ENCODE results near the gene CD200R1. TPM values are rescaled to one million over a fixed set of nuclear protein-coding genes. Genes with fewer than 3 reads are reported as not detected.
"Not testable (repeated sequence)": the region's sequence is repeated elsewhere in the genome, so short reads cannot be mapped to it uniquely, and the experiment has no call there.

Gene CD200R1
- total RNA-seq, 2 donors from 2014 or later = 5.7 to 6.7 TPM

GRCh38 chr3:112958811-112959560, 15.9 kb downstream of the CD200R1 start:
- Mint-ChIP-seq H3K4me1 (peaks cover 29% of the 10 kb centered on the region), H3K9me3 (peaks cover 14% of the 10 kb centered on the region), H3K36me3 (ENCODE audit: low read depth) (peaks cover 24% of the 10 kb centered on the region), H3K27me3 (no peaks in the 10 kb centered on the region), H3K27ac (peak overlapping the region; percentile 85), H3K4me3 (peak overlapping the region; percentile 85)
- ATAC-seq (replicated peaks) = peak; percentile 99

GRCh38 chr3:112956351-112956750, 18.6 kb downstream of the CD200R1 start:
- peaks cover 10% of the 10 kb centered on the region for H3K36me3 Mint-ChIP-seq (ENCODE audit: low read depth)
- no peak for ATAC-seq (replicated peaks)
- H3K27ac Mint-ChIP-seq = peak overlapping the region; percentile 44
- H3K4me3 Mint-ChIP-seq = peak overlapping the region; percentile 5
- no peaks in the 10 kb centered on the region for H3K27me3 Mint-ChIP-seq
- H3K4me1 Mint-ChIP-seq = peaks cover 29% of the 10 kb centered on the region
- peaks cover 8% of the 10 kb centered on the region for H3K9me3 Mint-ChIP-seq

- Mint-ChIP-seq H3K4me1 (peaks cover 15% of the 10 kb centered on the region), H3K36me3 (ENCODE audit: low read depth) (peaks cover 36% of the 10 kb centered on the region), H3K4me3 (peak overlapping the region; percentile 34), H3K27me3 (no peaks in the 10 kb centered on the region), H3K9me3 (no peaks in the 10 kb centered on the region), H3K27ac (peak overlapping the region; percentile 46)
- no peak for ATAC-seq (replicated peaks)
Measured at GRCh38 chr3:112948346-112948838, 26.5 kb downstream of the CD200R1 start.

GRCh38 chr3:112931736-112932521, 43.0 kb downstream of the CD200R1 start:
- H3K9me3 Mint-ChIP-seq = no peaks in the 10 kb centered on the region
- peaks cover 18% of the 10 kb centered on the region for H3K36me3 Mint-ChIP-seq (ENCODE audit: low read depth)
- ATAC-seq (replicated peaks) = no peak
- no peak overlapping the region for H3K4me3 Mint-ChIP-seq
- H3K27me3 Mint-ChIP-seq = no peaks in the 10 kb centered on the region
- peaks cover 33% of the 10 kb centered on the region for H3K4me1 Mint-ChIP-seq
- H3K27ac Mint-ChIP-seq = peak overlapping the region; percentile 78

- Mint-ChIP-seq H3K4me1 (peaks cover 28% of the 10 kb centered on the region), H3K27ac (no peak overlapping the region), H3K4me3 (no peak overlapping the region), H3K9me3 (no peaks in the 10 kb centered on the region), H3K36me3 (ENCODE audit: low read depth) (peaks cover 24% of the 10 kb centered on the region), H3K27me3 (no peaks in the 10 kb centered on the region)
- ATAC-seq (replicated peaks) = no peak
Measured at GRCh38 chr3:112930771-112931170, 44.1 kb downstream of the CD200R1 start.

- H3K27me3 Mint-ChIP-seq = no peaks in the 10 kb centered on the region
- no peaks in the 10 kb centered on the region for H3K9me3 Mint-ChIP-seq
- no peak for ATAC-seq (replicated peaks)
- peaks cover 13% of the 10 kb centered on the region for H3K4me1 Mint-ChIP-seq
- H3K4me3 Mint-ChIP-seq = no peak overlapping the region
- H3K27ac Mint-ChIP-seq = no peak overlapping the region
- H3K36me3 Mint-ChIP-seq (ENCODE audit: low read depth) = peaks cover 54% of the 10 kb centered on the region
Measured at GRCh38 chr3:112925969-112926368, 48.9 kb downstream of the CD200R1 start.

GRCh38 chr3:112925560-112925959, 49.3 kb downstream of the CD200R1 start:
- Mint-ChIP-seq H3K27ac (peak overlapping the region; percentile 7), H3K4me3 (no peak overlapping the region), H3K27me3 (no peaks in the 10 kb centered on the region), H3K9me3 (no peaks in the 10 kb centered on the region), H3K4me1 (peaks cover 13% of the 10 kb centered on the region), H3K36me3 (ENCODE audit: low read depth) (peaks cover 55% of the 10 kb centered on the region)
- ATAC-seq (replicated peaks) = no peak

- H3K4me1 Mint-ChIP-seq; ATAC-seq (replicated peaks); H3K27ac Mint-ChIP-seq; H3K4me3 Mint-ChIP-seq; H3K27me3 Mint-ChIP-seq: not testable (repeated sequence)
- peaks cover 18% of the 10 kb centered on the region for H3K9me3 Mint-ChIP-seq
- H3K36me3 Mint-ChIP-seq (ENCODE audit: low read depth) = peaks cover 57% of the 10 kb centered on the region
Measured at GRCh38 chr3:112919541-112919940, 55.4 kb downstream of the CD200R1 start.

- Mint-ChIP-seq H3K9me3 (peaks cover 8% of the 10 kb centered on the region), H3K4me1 (peaks cover 5% of the 10 kb centered on the region), H3K4me3 (no peak overlapping the region), H3K36me3 (ENCODE audit: low read depth) (peaks cover 6% of the 10 kb centered on the region), H3K27ac (no peak overlapping the region), H3K27me3 (no peaks in the 10 kb centered on the region)
- ATAC-seq (replicated peaks) = no peak
Measured at GRCh38 chr3:112908252-112908651, 66.7 kb downstream of the CD200R1 start.

GRCh38 chr3:112904786-112905185, 70.1 kb downstream of the CD200R1 start:
- peaks cover 5% of the 10 kb centered on the region for H3K9me3 Mint-ChIP-seq
- no peak overlapping the region for H3K27ac Mint-ChIP-seq
- no peaks in the 10 kb centered on the region for H3K36me3 Mint-ChIP-seq (ENCODE audit: low read depth)
- no peak overlapping the region for H3K4me3 Mint-ChIP-seq
- no peaks in the 10 kb centered on the region for H3K27me3 Mint-ChIP-seq
- H3K4me1 Mint-ChIP-seq = peaks cover 5% of the 10 kb centered on the region
- ATAC-seq (replicated peaks) = no peak

- Mint-ChIP-seq H3K4me1 (no peaks in the 10 kb centered on the region), H3K27me3 (no peaks in the 10 kb centered on the region), H3K36me3 (ENCODE audit: low read depth) (no peaks in the 10 kb centered on the region), H3K9me3 (peaks cover 5% of the 10 kb centered on the region), H3K27ac (no peak overlapping the region), H3K4me3 (no peak overlapping the region)
- ATAC-seq (replicated peaks) = no peak
Measured at GRCh38 chr3:112900113-112900512, 74.8 kb downstream of the CD200R1 start.

- H3K36me3 Mint-ChIP-seq (ENCODE audit: low read depth) = no peaks in the 10 kb centered on the region
- H3K9me3 Mint-ChIP-seq = no peaks in the 10 kb centered on the region
- no peaks in the 10 kb centered on the region for H3K27me3 Mint-ChIP-seq
- H3K4me3 Mint-ChIP-seq = no peak overlapping the region
- no peak for ATAC-seq (replicated peaks)
- no peak overlapping the region for H3K27ac Mint-ChIP-seq
- no peaks in the 10 kb centered on the region for H3K4me1 Mint-ChIP-seq
Measured at GRCh38 chr3:112897791-112898190, 77.1 kb downstream of the CD200R1 start.

GRCh38 chr3:112894258-112894657, 80.6 kb downstream of the CD200R1 start:
- H3K27ac Mint-ChIP-seq = no peak overlapping the region
- H3K36me3 Mint-ChIP-seq (ENCODE audit: low read depth) = no peaks in the 10 kb centered on the region
- no peaks in the 10 kb centered on the region for H3K9me3 Mint-ChIP-seq
- no peak for ATAC-seq (replicated peaks)
- H3K4me3 Mint-ChIP-seq = no peak overlapping the region
- H3K4me1 Mint-ChIP-seq = no peaks in the 10 kb centered on the region
- peaks cover 3% of the 10 kb centered on the region for H3K27me3 Mint-ChIP-seq

- Mint-ChIP-seq H3K27ac (no peak overlapping the region), H3K4me3 (no peak overlapping the region), H3K9me3 (no peaks in the 10 kb centered on the region), H3K27me3 (peaks cover 3% of the 10 kb centered on the region), H3K36me3 (ENCODE audit: low read depth) (no peaks in the 10 kb centered on the region), H3K4me1 (no peaks in the 10 kb centered on the region)
- no peak for ATAC-seq (replicated peaks)
Measured at GRCh38 chr3:112889357-112889756, 85.5 kb downstream of the CD200R1 start.
